Gastrocnemius medialis (tissue), 4 donors: Measurements from ENCODE around the gene ARF3. TPM values are rescaled to one million over a fixed set of nuclear protein-coding genes. Genes with fewer than 3 reads are reported as not detected.

ENCODE experiments used
- ATAC-seq, 2 donors: fragments of 150-250 bp; one replicate each; pipeline ENCODE4 v1.9.1; 2016
- DNase-seq, 2 donors: peaks; one replicate each; pipeline ENCODE4 v3.0.0-alpha.2; 2019
- H3K27ac ChIP-seq, 4 donors: fragments of 200-600 bp; sonication (generic); 1 replicate in 1 of 4; 2 replicates in 3 of 4; pipeline ENCODE4 v1.5.1; 2016 to 2018; ENCODE audit warnings: mild to moderate bottlenecking in 2 of 4, moderate library complexity in 1 of 4
- H3K27me3 ChIP-seq, 3 donors: fragments of 200-600 bp; sonication (generic) in 2 of 3; 1 replicate in 1 of 3; 2 replicates in 2 of 3; pipeline versions ENCODE4 v1.5.1 to v1.6.0; 2016 to 2019; ENCODE audit warnings: mild to moderate bottlenecking in 1 of 3, moderate library complexity in 1 of 3
- H3K36me3 ChIP-seq, 2 donors: fragments of 200-600 bp; sonication (generic) in 1 of 2; one replicate each; pipeline ENCODE4 v1.5.1; 2017 to 2018
- H3K4me1 ChIP-seq, 2 donors: fragments of 200-600 bp; sonication (generic) in 1 of 2; one replicate each; pipeline ENCODE4 v1.5.1; 2016 to 2017; ENCODE audit warnings: mild to moderate bottlenecking in 2 of 2
- H3K4me3 ChIP-seq, 4 donors: fragments of 200-600 bp; sonication (generic) in 3 of 4; 1 replicate in 1 of 4; 2 replicates in 3 of 4; pipeline ENCODE4 v1.5.1; 2016 to 2019; ENCODE audit warnings: mild to moderate bottlenecking in 2 of 4
- H3K9me3 ChIP-seq, 3 donors: fragments of 200-600 bp; sonication (generic) in 2 of 3; 1 replicate in 1 of 3; 2 replicates in 2 of 3; pipeline ENCODE4 v1.5.1; 2016 to 2019
- POLR2A ChIP-seq, 2 donors: fragments of 450-650 bp; IDR thresholded peaks; one replicate each; pipeline ENCODE4 v1.6.1; 2017; ENCODE audit warnings: antibody characterized with exemption in 2 of 2, mild to moderate bottlenecking in 2 of 2, moderate library complexity in 2 of 2
- in situ Hi-C, 4 donors: fragments of 200-750 bp; cut with MboI; loops; one replicate each; pipeline versions ENCODE4 v1.15.0 to v1.8.0; 2017; ENCODE audit warnings: low sequenced_read_pairs in 4 of 4
- intact Hi-C: fragments of 100-400 bp; cut with DNase I; formaldehyde crosslinking; loops from one replicate; pipeline ENCODE4 v1.15.1; 2023; ENCODE audit warnings: low total_unique reads
- total RNA-seq, 4 donors: library from RNA; depleted of rRNA; stranded (reverse); fragments of >200 nt; gene quantifications; one replicate each; pipeline versions ENCODE4 v1.1.0 to v1.2.3, GENCODE V29; 2016
- TF ChIP-seq, protein P1 (sequence below), 5 experiments: fragments of 450-650 bp in 3 of 5; fragments of 200-600 bp in 2 of 5; sonication (generic) in 2 of 5; IDR thresholded peaks in 4 of 5; conservative IDR thresholded peaks in 1 of 5; 1 replicate in 4 of 5; 2 replicates in 1 of 5; pipeline ENCODE4 v1.5.1; 2016 to 2019; ENCODE audit warnings: antibody characterized with exemption in 5 of 5, mild to moderate bottlenecking in 3 of 5, moderate library complexity in 3 of 5

The ARF3 gene
- total RNA-seq, 4 donors from 2014 or later: 4.9 to 17.2 (median 13.5) TPM

DNA sequence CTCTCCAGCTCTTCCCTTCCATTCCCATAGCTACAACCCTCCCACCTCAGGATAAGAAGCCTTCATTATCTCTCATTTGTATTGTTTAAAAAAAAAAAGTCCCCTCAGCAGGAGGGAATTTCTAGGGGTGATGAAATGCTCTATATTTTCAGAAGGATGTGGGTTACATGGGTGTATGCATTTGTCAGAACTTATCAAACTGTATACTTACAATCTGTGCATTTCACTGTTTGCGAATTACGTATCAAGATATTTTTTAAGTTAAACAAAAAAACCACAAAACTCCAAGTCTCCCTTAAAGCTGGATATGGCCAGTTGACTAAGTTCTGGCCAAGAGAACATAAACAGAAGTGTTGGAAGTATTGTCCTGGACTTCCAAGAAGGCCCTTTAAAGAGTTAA, 30.0 kb downstream of the ARF3 start:
- Histone ChIP-seq H3K27me3 (no peaks in the 10 kb centered on the region), H3K4me1 (peaks cover 0 to 9% of the 10 kb centered on the region in 2 donors), H3K27ac (no peak overlapping the region), H3K9me3 (no peaks in the 10 kb centered on the region), H3K36me3 (peaks cover 0 to 3% of the 10 kb centered on the region in 2 donors), H3K4me3 (no peak overlapping the region)
- DNase-seq (no peak), ATAC-seq (no peak)
- intact Hi-C loops (no loop called here), in situ Hi-C loops (no loop called here)
- TF ChIP-seq, protein P1, sequence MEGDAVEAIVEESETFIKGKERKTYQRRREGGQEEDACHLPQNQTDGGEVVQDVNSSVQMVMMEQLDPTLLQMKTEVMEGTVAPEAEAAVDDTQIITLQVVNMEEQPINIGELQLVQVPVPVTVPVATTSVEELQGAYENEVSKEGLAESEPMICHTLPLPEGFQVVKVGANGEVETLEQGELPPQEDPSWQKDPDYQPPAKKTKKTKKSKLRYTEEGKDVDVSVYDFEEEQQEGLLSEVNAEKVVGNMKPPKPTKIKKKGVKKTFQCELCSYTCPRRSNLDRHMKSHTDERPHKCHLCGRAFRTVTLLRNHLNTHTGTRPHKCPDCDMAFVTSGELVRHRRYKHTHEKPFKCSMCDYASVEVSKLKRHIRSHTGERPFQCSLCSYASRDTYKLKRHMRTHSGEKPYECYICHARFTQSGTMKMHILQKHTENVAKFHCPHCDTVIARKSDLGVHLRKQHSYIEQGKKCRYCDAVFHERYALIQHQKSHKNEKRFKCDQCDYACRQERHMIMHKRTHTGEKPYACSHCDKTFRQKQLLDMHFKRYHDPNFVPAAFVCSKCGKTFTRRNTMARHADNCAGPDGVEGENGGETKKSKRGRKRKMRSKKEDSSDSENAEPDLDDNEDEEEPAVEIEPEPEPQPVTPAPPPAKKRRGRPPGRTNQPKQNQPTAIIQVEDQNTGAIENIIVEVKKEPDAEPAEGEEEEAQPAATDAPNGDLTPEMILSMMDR (IDR thresholded peaks at IDR 0.05 in 4 of 5, conservative IDR thresholded peaks at IDR 0.05 in 1 of 5): no peak
- no peak for TF ChIP-seq POLR2A (IDR thresholded peaks at IDR 0.05)

GRCh38 chr12:48925304-48926011, 31.8 kb downstream of the ARF3 start, which contains the start of gene FKBP11:
Gene FKBP11, minus strand, starts transcription at chr12:48925492. Its CDS starts 64 bp downstream, at chr12:48925428.
- Histone ChIP-seq H3K9me3 (no peaks in the 10 kb centered on the region), H3K36me3 (peaks cover 0 to 2% of the 10 kb centered on the region in 2 donors), H3K4me3 (peak within 1 kb of the TSS; percentile 71 to 93 (median 82)), H3K27me3 (no peaks in the 10 kb centered on the region), H3K4me1 (peaks cover 0 to 9% of the 10 kb centered on the region in 2 donors), H3K27ac (peak within 1 kb of the TSS in 1 of 4 donors; percentile 18)
- TF ChIP-seq POLR2A (IDR thresholded peaks at IDR 0.05): peak in 1 of 2 donors; percentile 26
- TF ChIP-seq, protein P1 (IDR thresholded peaks at IDR 0.05 in 4 of 5, conservative IDR thresholded peaks at IDR 0.05 in 1 of 5): no peak
- in situ Hi-C loops: no loop called here
- intact Hi-C loops: no loop called here
- DNase-seq (peak in 1 of 2 donors; percentile 21), ATAC-seq (peak; percentile 63 to 76)

- ATAC-seq (peak; percentile 49 to 78), DNase-seq (peak in 1 of 2 donors; percentile 26)
- intact Hi-C loops (no loop called here), in situ Hi-C loops (no loop called here)
- Histone ChIP-seq H3K36me3 (no peaks in the 10 kb centered on the region), H3K27ac (peak overlapping the region in 1 of 4 donors; percentile 18), H3K9me3 (no peaks in the 10 kb centered on the region), H3K27me3 (no peaks in the 10 kb centered on the region), H3K4me1 (peaks cover 0 to 9% of the 10 kb centered on the region in 2 donors), H3K4me3 (peak overlapping the region; percentile 71 to 93 (median 82))
- TF ChIP-seq POLR2A (IDR thresholded peaks at IDR 0.05): no peak
- TF ChIP-seq, protein P1 (IDR thresholded peaks at IDR 0.05 in 4 of 5, conservative IDR thresholded peaks at IDR 0.05 in 1 of 5): peak in 4 of 5 experiments; percentile 15 to 67 (median 46)
Observed at GRCh38 chr12:48924617-48925303, 32.5 kb downstream of the ARF3 start.

DNA sequence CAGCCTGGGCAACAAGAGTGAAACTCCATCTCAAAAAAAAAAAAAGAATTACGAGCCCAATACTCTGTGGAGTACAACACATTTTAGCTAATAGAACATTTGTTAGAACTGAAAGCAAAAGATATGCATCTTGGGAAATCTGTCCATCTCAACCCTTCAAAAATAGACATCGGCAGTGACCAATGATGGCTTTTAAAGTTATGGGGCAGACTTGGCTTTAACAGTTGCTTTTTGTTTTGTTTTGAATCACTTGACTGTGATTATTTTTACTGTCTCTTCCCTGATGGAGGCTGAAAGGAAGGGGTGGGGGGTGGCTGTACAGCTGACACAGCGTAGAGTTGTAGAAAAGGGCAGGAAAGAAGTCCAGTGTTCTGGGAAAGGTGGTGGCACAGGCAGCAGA, 34.2 kb downstream of the ARF3 start:
- in situ Hi-C loops: no loop called here
- H3K27ac ChIP-seq: no peak overlapping the region
- no peak for ATAC-seq
- H3K4me1 ChIP-seq: peaks cover 0 to 9% of the 10 kb centered on the region in 2 donors
- no peaks in the 10 kb centered on the region for H3K36me3 ChIP-seq
- TF ChIP-seq, protein P1 (IDR thresholded peaks at IDR 0.05 in 4 of 5, conservative IDR thresholded peaks at IDR 0.05 in 1 of 5): no peak
- TF ChIP-seq POLR2A (IDR thresholded peaks at IDR 0.05): no peak
- no peak overlapping the region for H3K4me3 ChIP-seq
- H3K27me3 ChIP-seq: no peaks in the 10 kb centered on the region
- intact Hi-C loops: no loop called here
- no peaks in the 10 kb centered on the region for H3K9me3 ChIP-seq
- DNase-seq: no peak
